DND-41 (cell line): ENCODE results near the gene OR10H1.

ENCODE experiments used
- CTCF ChIP-seq: IDR thresholded peaks from 2 replicates; pipeline ENCODE4 v1.5.1; 2012; ENCODE audit warnings: borderline replicate concordance, low read length, moderate library complexity, mild to moderate bottlenecking; ENCODE audit not compliant: poor library complexity, severe bottlenecking; ENCODE audit errors: extremely low read depth
- EZH2 ChIP-seq: IDR thresholded peaks from 3 replicates; pipeline ENCODE4 v1.6.1; 2012; ENCODE audit warnings: borderline replicate concordance, low read depth, mild to moderate bottlenecking, moderate library complexity, low read length, inconsistent platforms; ENCODE audit not compliant: severe bottlenecking

GRCh38 chr19:15780610-15781418 is 34.6 kb downstream of the OR10H1 start:
- TF ChIP-seq CTCF, result no peak
- no peak for TF ChIP-seq EZH2
